HepG2 (cell line): ENCODE measurements around the gene MEGF11. TPM values are rescaled to one million over a fixed set of nuclear protein-coding genes. Genes with fewer than 3 reads are reported as not detected.

Experiments used
- ATAC-seq: fragments of 200-7000 bp; cut with Tn5 transposase; 3 replicates; pipeline ENCODE4 v1.9.1; 2020; ENCODE audit warnings: mild to moderate bottlenecking, moderate library complexity
- BruUV-seq: library from RNA; stranded (reverse); fragments of 400-500 nt; replicated peaks from 2 replicates; lab custom pipeline; 2021; lab: Mats Ljungman, UMichigan
- CTCF ChIA-PET: fragments of 300-600 bp; formaldehyde crosslinking; extraction: SDS; loops from one replicate; lab custom pipeline; 2021; ENCODE audit warnings: low total read pairs, inconsistent platforms, low intra/inter-chr PET ratio; lab: Yijun Ruan, JAX
- POLR2A ChIA-PET: fragments of 350-600 bp; sonication (Branson Sonifier 250); formaldehyde crosslinking; loops from one replicate; lab custom pipeline; 2020; ENCODE audit warnings: antibody characterized with exemption, inconsistent platforms; lab: Yijun Ruan, JAX
- DNase-seq: peaks from one replicate; pipeline ENCODE4 v3.0.0-alpha.2; 2015; ENCODE audit warnings: low spot score
- FAIRE-seq: peaks from 3 replicates; lab custom pipeline; 2011; peaks lifted over from hg19 to GRCh38; lab: Jason Lieb, UNC
- H2AFZ ChIP-seq: one replicate; pipeline ENCODE4 v1.6.1; 2011; ENCODE audit warnings: low read length, inconsistent platforms
- H3K27ac ChIP-seq: fragments of 300-600 bp; 3 replicates; pipeline ENCODE4 v1.8.0; 2011; ENCODE audit warnings: mixed run types, mild to moderate bottlenecking, mixed read lengths, low read length, inconsistent platforms; ENCODE audit not compliant: insufficient read depth; ENCODE audit errors: extremely low read length
- H3K27me3 ChIP-seq, 2 experiments: fragments of 200-600 bp in 1 of 2; 2 replicates in 1 of 2; 3 replicates in 1 of 2; pipeline versions ENCODE4 v1.6.0 to v1.8.0; 2011; ENCODE audit warnings: low read length in 2 of 2, mild to moderate bottlenecking in 2 of 2, moderate library complexity in 2 of 2, inconsistent platforms in 1 of 2; ENCODE audit not compliant: insufficient read depth in 2 of 2, control insufficient read depth in 1 of 2
- H3K36me3 ChIP-seq, 2 experiments: fragments of 200-600 bp in 1 of 2; replicated peaks in 1 of 2; 2 replicates in 1 of 2; 3 replicates in 1 of 2; pipeline versions ENCODE4 v1.5.1 to v1.8.0; 2011; ENCODE audit warnings: low read length in 2 of 2, inconsistent platforms in 1 of 2; ENCODE audit not compliant: insufficient read depth in 2 of 2, control insufficient read depth in 1 of 2
- H3K4me1 ChIP-seq: 2 replicates; pipeline ENCODE4 v1.5.1; 2012; ENCODE audit warnings: low read length, inconsistent platforms; ENCODE audit not compliant: insufficient read depth
- H3K4me2 ChIP-seq: 2 replicates; pipeline ENCODE4 v1.6.0; 2011; ENCODE audit warnings: low read depth, low read length, inconsistent platforms
- H3K4me3 ChIP-seq, 3 experiments: fragments of 200-600 bp in 1 of 3; sonication (generic), shearing (Covaris generic) in 1 of 3; replicated peaks in 1 of 3; 2 replicates each; pipeline ENCODE4 v1.5.1; 2011 to 2016; ENCODE audit warnings: low read length in 3 of 3, inconsistent platforms in 2 of 3, low read depth in 2 of 3, mild to moderate bottlenecking in 2 of 3, control low read depth in 1 of 3, mixed read lengths in 1 of 3; ENCODE audit not compliant: insufficient read depth in 1 of 3
- H3K79me2 ChIP-seq: one replicate; pipeline ENCODE4 v1.6.1; 2011; ENCODE audit warnings: low read length, inconsistent platforms; ENCODE audit not compliant: insufficient read depth
- H3K9ac ChIP-seq: 2 replicates; pipeline ENCODE4 v1.6.0; 2011; ENCODE audit warnings: mild to moderate bottlenecking, low read depth, low read length, inconsistent platforms; ENCODE audit not compliant: insufficient read depth
- H3K9me3 ChIP-seq: 2 replicates; pipeline ENCODE4 v1.5.1; 2012; ENCODE audit warnings: mild to moderate bottlenecking, low read length
- H4K20me1 ChIP-seq: 2 replicates; pipeline ENCODE4 v1.6.0; 2011; ENCODE audit warnings: inconsistent platforms, mild to moderate bottlenecking, low read length, moderate library complexity; ENCODE audit not compliant: insufficient read depth
- AFF4 ChIP-seq: sonication (generic); formaldehyde crosslinking; IDR thresholded peaks from 2 replicates; pipeline ENCODE4 v1.4.0; 2020; ENCODE audit warnings: missing genetic modification reagents
- MAFF ChIP-seq: IDR thresholded peaks from 2 replicates; pipeline ENCODE4 v1.6.1; 2011; ENCODE audit warnings: low read depth, low read length, improper control_type of control experiment
- MAFK ChIP-seq, 2 experiments: IDR thresholded peaks in 1 of 2; conservative IDR thresholded peaks in 1 of 2; 2 replicates each; pipeline ENCODE4 v1.6.1; 2011; ENCODE audit warnings: improper control_type of control experiment in 2 of 2, low read length in 2 of 2
- STAT6 ChIP-seq: sonication (generic); formaldehyde crosslinking; IDR thresholded peaks from 2 replicates; pipeline ENCODE4 v1.4.0; 2020; ENCODE audit warnings: missing genetic modification reagents, mild to moderate bottlenecking, borderline replicate concordance
- TEAD3 ChIP-seq: optimal IDR thresholded peaks from 2 replicates; pipeline ENCODE3; 2016; ENCODE audit warnings: borderline replicate concordance
- ZFP36L1 ChIP-seq: sonication (generic); formaldehyde crosslinking; IDR thresholded peaks from 2 replicates; pipeline ENCODE4 v1.8.0; 2022; ENCODE audit warnings: mild to moderate bottlenecking, missing genetic modification reagents, moderate library complexity
- ZNF318 ChIP-seq: sonication (generic); formaldehyde crosslinking; IDR thresholded peaks from 2 replicates; pipeline ENCODE4 v1.4.0; 2020; ENCODE audit warnings: mild to moderate bottlenecking, missing genetic modification reagents
- WGBS: methylation state at CpG from one replicate; pipeline ENCODE4 v1.1.6; 2017; ENCODE audit warnings: low lambda C conversion rate; 5-methylcytosine and 5-hydroxymethylcytosine counted together
- in situ Hi-C: cut with HindIII; loops from 2 replicates; pipeline ENCODE4 v1.10.0; 2017; ENCODE audit warnings: low pct_unique_long_range_greater_than_20kb; ENCODE audit not compliant: extremely low pct_ligation_motif_present
- intact Hi-C: fragments of 100-400 bp; cut with micrococcal nuclease; formaldehyde crosslinking; loops from one replicate; pipeline ENCODE4 v1.10.0; 2022; ENCODE audit not compliant: unreplicated experiment
- polyA plus RNA-seq, 8 experiments: library from polyadenylated mRNA; depleted of rRNA in 3 of 8; stranded (reverse) in 7 of 8; unstranded in 1 of 8; fragments of >200 nt; fragmentation: Illumina TruSeq in 4 of 8; extraction: Trizol in 4 of 8; gene quantifications; 2 replicates each; pipeline versions ENCODE4 v1.2.1 to v1.2.3, GENCODE V29; 2011 to 2016; ENCODE audit warnings: low read depth in 4 of 8, missing spikeins in 1 of 8, mixed read lengths in 1 of 8; ENCODE audit not compliant: insufficient read depth in 1 of 8
- total RNA-seq, 5 experiments: library from RNA; depleted of rRNA; stranded (reverse); fragments of >200 nt; fragmentation: Illumina TruSeq; extraction: Trizol; gene quantifications; 2 replicates each; pipeline ENCODE4 v1.2.3, GENCODE V29; 2016; ENCODE audit warnings: low read depth in 1 of 5

The MEGF11 gene
- total and polyA plus RNA-seq, 2 of the 13 experiments (the other 11 are each of a cell fraction or from before 2014, with no cell fraction given), result not detected

GRCh38 chr15:65920121-65920520 lies 333.4 kb downstream of the MEGF11 start (continued):
- TF ChIP-seq ZFP36L1 (CRISPR knock-in tag), result no peak

DNA sequence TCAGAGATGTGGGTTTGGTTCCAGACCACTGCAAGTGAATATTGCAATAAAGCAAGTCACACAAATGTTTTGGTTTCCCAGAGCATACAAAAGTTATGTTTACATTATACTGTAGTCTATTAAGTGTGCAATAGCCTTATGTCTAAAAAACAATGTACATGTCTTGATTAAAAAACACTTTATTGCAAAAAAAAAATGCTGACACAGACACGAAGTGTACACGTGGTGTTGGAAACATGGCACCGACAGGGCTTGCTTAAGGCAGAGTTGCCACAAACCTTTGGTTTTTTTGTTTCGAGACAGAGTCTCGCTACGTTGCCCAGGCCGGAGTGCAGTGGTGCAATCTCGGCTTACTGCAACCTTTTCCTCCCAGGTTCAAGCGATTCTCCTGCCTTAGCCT lies 334.2 kb downstream of the MEGF11 start:
- Histone ChIP-seq H3K4me1 (peaks cover 15% of the 10 kb centered on the region), H3K4me3 (no peak overlapping the region), H3K9ac (no peak overlapping the region), H3K27ac (no peak overlapping the region), H3K9me3 (no peaks in the 10 kb centered on the region), H3K27me3 (no peaks in the 10 kb centered on the region), H2AFZ (no peak overlapping the region), H3K79me2 (no peaks in the 10 kb centered on the region), H3K36me3 (no peaks in the 10 kb centered on the region), H3K4me2 (no peak overlapping the region), H4K20me1 (no peaks in the 10 kb centered on the region)
- BruUV-seq, result no TSS peak
- in situ Hi-C loops, result no loop called here
- ATAC-seq (no peak), DNase-seq (no peak), FAIRE-seq (no peak)
- TF ChIP-seq AFF4 (CRISPR knock-in tag) (no peak), TEAD3 (CRISPR knock-in tag) (no peak), MAFK (conservative IDR thresholded peaks at IDR 0.05 in 1 of 2, IDR thresholded peaks at IDR 0.05 in 1 of 2; ENCODE audit: low read length in 2 of 2) (peak; percentile 53 to 86), ZNF318 (CRISPR knock-in tag) (no peak), MAFF (peak; percentile 77), STAT6 (CRISPR knock-in tag) (no peak)
- WGBS, result 85% methylated on average over 9 of the region's 9 CpGs
- intact Hi-C loops, result loop anchor here (5.0 to 10.0 kb wide), 2 partner anchors 165 to 273 kb away; no protein-coding TSS in a partner anchor
- CTCF ChIA-PET, result no interaction called here
- POLR2A ChIA-PET, result no interaction called here
